Left lung (tissue), 10 donors: Measurements from ENCODE around the gene SATB2. TPM values are rescaled to one million over a fixed set of nuclear protein-coding genes. Genes with fewer than 3 reads are reported as not detected.

Source experiments
- ATAC-seq: fragments of 200-7000 bp; cut with Tn5 transposase; one replicate; pipeline ENCODE4 v1.9.1; 2020; ENCODE audit warnings: moderate library complexity
- DNase-seq, 4 donors: peaks; one replicate each; pipeline ENCODE4 v3.0.0-alpha.2; 2013 to 2020
- H3K27ac ChIP-seq, 2 donors: fragments of 200-600 bp; sonication (generic) in 1 of 2; one replicate each; pipeline versions ENCODE4 v1.5.0 to v1.8.0; 2020 to 2021
- H3K27me3 ChIP-seq, 2 donors: fragments of 200-600 bp; sonication (generic) in 1 of 2; one replicate each; pipeline versions ENCODE4 v1.5.0 to v1.8.0; 2020 to 2021
- H3K36me3 ChIP-seq, 2 donors: fragments of 200-600 bp; sonication (generic) in 1 of 2; one replicate each; pipeline versions ENCODE4 v1.5.0 to v1.8.0; 2020 to 2021
- H3K4me1 ChIP-seq, 2 donors: fragments of 200-600 bp; one replicate each; pipeline ENCODE4 v1.8.0; 2021
- H3K4me3 ChIP-seq, 2 donors: fragments of 200-600 bp; sonication (generic) in 1 of 2; one replicate each; pipeline versions ENCODE4 v1.5.0 to v1.8.0; 2020 to 2021; ENCODE audit warnings: mild to moderate bottlenecking in 1 of 2
- H3K9me3 ChIP-seq, 2 donors: fragments of 200-600 bp; sonication (generic) in 1 of 2; one replicate each; pipeline versions ENCODE4 v1.5.0 to v1.8.0; 2020 to 2021
- intact Hi-C, 2 donors: fragments of 100-400 bp; cut with DNase I; formaldehyde crosslinking; loops; one replicate each; pipeline versions ENCODE4 v1.11.2 to v1.14.2; 2022
- polyA plus RNA-seq, 6 donors: library from polyadenylated mRNA; unstranded; fragments of 120-200 nt; gene quantifications; one replicate each; pipeline ENCODE4 v1.2.1, GENCODE V29; 2013; ENCODE audit not compliant: insufficient read length in 6 of 6
- total RNA-seq, 2 donors: library from RNA; stranded (reverse); fragmentation: NEBNext Ultra II Directional; extraction: Animal tissue kit (Norgen Biotek cat#: 25700); gene quantifications; one replicate each; pipeline ENCODE4 v1.2.1, GENCODE V29; 2021
- TF ChIP-seq, protein P1 (sequence below), 2 donors: fragments of 200-600 bp; sonication (generic) in 1 of 2; IDR thresholded peaks; one replicate each; pipeline versions ENCODE4 v1.5.0 to v1.8.0; 2021; ENCODE audit warnings: antibody characterized with exemption in 2 of 2
- donor health status: DM: no; HTN: yes; CAD: no.
- donor health status: DM: no; HTN: no; CAD: no.

The SATB2 gene
- total and polyA plus RNA-seq, 8 donors: 2.9 to 4.5 (median 3.8) TPM

DNA sequence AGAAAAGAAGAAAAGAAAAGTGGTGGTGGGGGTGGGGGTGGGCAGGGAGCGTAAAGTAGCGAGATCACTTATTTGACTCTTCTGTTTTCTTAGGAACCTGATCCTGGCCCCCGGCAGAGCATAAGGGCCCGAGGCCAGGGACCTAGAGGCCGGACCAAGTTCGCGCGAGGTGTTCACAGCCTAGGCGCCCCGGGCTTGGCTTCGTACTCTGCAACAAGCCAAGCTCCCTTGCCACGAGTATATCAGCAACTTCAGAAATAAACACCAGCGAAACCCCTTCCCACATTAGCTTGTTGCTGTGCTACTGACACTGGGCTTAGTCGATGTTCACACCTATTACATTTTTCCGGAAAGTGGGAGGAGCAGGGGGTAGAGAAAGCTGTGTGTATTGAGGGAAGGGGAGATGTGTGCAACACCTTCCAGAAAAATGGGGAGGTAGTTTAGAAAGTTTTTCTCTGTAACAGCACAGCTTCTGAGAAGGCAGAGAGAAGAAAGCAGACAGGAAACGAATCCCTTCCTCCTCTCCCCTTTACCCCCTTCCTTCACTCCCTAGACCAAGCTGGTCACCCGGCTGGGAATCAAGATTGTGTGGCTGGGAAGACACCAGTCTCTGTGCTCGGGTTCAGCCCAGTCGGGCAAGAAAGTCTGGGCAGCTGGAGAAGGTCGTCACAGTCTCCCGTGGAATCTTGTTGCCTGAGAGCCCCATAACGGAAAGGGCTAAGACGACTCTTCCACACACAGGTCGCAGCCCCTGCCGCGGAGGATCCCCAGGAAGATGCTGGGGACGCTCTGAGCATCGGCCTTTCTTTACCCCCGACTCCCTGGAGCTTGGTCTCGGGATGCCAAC lies 12.0 kb upstream of the SATB2 start:
- H3K4me3 ChIP-seq: no peak overlapping the region
- H3K27me3 ChIP-seq: peaks cover 98 to 100% of the 10 kb centered on the region in 2 donors
- no peaks in the 10 kb centered on the region for H3K36me3 ChIP-seq
- intact Hi-C loops: no loop called here
- no peaks in the 10 kb centered on the region for H3K9me3 ChIP-seq
- TF ChIP-seq, protein P1, sequence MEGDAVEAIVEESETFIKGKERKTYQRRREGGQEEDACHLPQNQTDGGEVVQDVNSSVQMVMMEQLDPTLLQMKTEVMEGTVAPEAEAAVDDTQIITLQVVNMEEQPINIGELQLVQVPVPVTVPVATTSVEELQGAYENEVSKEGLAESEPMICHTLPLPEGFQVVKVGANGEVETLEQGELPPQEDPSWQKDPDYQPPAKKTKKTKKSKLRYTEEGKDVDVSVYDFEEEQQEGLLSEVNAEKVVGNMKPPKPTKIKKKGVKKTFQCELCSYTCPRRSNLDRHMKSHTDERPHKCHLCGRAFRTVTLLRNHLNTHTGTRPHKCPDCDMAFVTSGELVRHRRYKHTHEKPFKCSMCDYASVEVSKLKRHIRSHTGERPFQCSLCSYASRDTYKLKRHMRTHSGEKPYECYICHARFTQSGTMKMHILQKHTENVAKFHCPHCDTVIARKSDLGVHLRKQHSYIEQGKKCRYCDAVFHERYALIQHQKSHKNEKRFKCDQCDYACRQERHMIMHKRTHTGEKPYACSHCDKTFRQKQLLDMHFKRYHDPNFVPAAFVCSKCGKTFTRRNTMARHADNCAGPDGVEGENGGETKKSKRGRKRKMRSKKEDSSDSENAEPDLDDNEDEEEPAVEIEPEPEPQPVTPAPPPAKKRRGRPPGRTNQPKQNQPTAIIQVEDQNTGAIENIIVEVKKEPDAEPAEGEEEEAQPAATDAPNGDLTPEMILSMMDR (IDR thresholded peaks at IDR 0.05): no peak
- no peak overlapping the region for H3K27ac ChIP-seq
- no peak for DNase-seq
- H3K4me1 ChIP-seq: peaks cover 5 to 20% of the 10 kb centered on the region in 2 donors
- no peak for ATAC-seq

DNA sequence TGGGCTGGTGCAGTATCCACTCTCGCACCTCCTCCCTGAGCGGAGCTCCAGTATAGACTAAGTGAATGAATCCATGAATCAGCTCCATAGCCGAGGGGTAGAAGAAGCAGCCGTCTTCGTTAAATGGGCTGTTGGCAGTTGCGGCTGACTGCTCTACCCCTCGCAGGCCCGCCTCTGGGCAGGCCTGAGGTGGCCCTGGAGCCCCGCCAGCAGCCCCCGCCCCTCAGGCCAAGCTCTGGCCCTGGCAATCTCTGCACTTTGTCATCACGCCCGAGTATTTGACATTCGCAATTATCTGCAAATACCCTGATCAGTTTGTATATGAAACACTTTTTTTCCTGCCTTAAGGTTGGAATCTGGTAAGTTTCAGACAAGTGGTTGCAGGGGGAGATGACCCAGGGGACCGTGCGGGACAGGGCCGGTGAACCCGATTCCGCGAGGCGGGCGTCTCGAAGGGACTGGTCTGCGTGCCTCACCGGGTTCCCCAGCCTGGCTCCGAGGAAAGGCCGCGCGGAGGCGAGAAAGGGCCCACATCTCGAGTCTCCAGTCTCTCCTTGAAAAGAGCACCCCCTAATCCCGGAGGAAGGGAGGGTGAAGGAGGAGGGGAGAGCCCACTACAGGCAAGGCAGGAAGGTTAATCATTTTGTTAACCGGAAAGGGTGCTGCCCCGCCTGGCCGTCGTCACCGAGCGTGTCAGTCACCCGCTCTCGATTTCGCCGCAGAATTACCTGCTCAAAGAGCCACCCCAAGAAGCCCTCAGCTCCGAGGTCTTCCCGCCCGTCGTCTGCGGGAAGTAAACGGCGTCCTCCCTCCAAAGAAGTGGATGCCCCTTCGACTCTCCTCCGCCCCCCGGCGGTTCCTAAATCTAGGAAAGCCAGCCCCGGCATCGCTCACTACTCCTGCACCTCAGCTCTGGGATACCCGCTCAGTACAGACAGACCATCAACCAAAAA lies 11.1 kb upstream of the SATB2 start:
- no peak overlapping the region for H3K27ac ChIP-seq
- no peaks in the 10 kb centered on the region for H3K9me3 ChIP-seq
- H3K4me1 ChIP-seq: peaks cover 7 to 29% of the 10 kb centered on the region in 2 donors
- no peak for ATAC-seq
- H3K27me3 ChIP-seq: peaks cover 98 to 100% of the 10 kb centered on the region in 2 donors
- H3K4me3 ChIP-seq: no peak overlapping the region
- H3K36me3 ChIP-seq: no peaks in the 10 kb centered on the region
- intact Hi-C loops: no loop called here
- DNase-seq: peak in 1 of 4 donors; percentile 75
- TF ChIP-seq, protein P1 (IDR thresholded peaks at IDR 0.05): no peak

DNA sequence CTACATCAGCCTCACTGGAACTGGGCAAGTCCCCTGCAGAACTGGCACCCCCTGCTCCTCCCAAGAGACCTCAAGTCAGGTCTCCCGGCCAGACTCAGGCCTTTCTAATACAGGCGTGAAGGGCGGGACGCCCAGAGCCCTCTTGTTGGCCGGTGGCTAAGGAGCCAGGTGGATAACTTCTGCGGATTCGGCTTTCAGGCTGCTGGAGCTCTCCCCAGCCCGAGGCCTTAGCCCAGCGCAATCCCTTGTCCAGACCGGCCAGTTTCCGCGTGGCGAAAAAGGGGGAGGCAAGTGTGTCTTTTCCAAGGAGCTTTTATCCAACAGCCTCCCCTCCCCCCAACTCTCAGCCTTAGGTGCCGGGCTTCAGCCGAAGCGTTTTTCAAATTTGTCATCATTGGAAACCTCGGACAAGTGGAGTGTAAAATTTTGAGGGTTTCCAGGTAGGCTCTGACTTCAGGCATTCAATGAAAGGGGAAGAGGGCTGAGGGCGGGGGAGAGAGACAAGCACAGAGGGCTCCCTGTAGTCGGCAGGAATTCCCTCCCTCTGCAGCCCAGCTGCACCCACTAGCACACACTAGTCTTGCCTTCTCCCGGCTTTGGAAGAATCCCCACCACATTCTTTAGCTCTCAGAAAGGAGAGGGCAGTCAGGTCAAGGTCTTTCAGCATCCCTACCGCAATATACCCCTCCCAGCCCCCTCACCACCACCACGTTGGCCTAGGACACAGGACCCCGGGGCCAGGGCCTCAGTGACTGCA lies 9.5 kb upstream of the SATB2 start:
- Histone ChIP-seq H3K4me1 (peaks cover 17 to 45% of the 10 kb centered on the region in 2 donors), H3K9me3 (no peaks in the 10 kb centered on the region), H3K27ac (no peak overlapping the region), H3K36me3 (no peaks in the 10 kb centered on the region), H3K27me3 (peaks cover 100% of the 10 kb centered on the region in 2 donors), H3K4me3 (no peak overlapping the region)
- TF ChIP-seq, protein P1 (IDR thresholded peaks at IDR 0.05): no peak
- ATAC-seq (no peak), DNase-seq (peak in 1 of 4 donors; percentile 57)
- intact Hi-C loops: no loop called here

DNA sequence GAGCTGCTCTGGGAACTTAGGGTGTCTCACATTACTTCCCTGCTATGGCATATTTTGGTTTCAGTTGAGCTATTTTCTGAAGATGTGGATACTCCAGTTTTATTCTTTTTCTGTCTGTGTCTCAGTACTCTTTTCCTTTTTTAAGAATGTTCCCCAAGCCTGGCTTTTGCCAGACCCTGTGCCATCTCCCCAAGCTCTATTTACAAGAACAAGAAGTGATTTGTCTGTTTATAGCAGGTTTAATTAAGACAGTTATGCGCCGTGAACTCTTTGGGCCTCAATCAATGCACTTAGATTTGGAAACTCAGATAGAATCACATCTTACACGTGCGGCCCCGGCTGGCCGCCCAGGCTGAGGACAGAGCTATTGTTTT lies 8.9 kb upstream of the SATB2 start:
- intact Hi-C loops: no loop called here
- H3K27me3 ChIP-seq: peaks cover 100% of the 10 kb centered on the region in 2 donors
- H3K27ac ChIP-seq: no peak overlapping the region
- no peak overlapping the region for H3K4me3 ChIP-seq
- no peaks in the 10 kb centered on the region for H3K9me3 ChIP-seq
- H3K36me3 ChIP-seq: no peaks in the 10 kb centered on the region
- ATAC-seq (no peak), DNase-seq (no peak)
- TF ChIP-seq, protein P1 (IDR thresholded peaks at IDR 0.05): no peak
- peaks cover 17 to 50% of the 10 kb centered on the region in 2 donors for H3K4me1 ChIP-seq
